ENCODE measurements around the gene TMPRSS9.

- TF ChIP-seq CTCF (IDR thresholded peaks at IDR 0.05): no peak
- no peak for TF ChIP-seq ZFX (IDR thresholded peaks at IDR 0.05; ENCODE audit: borderline replicate concordance)
These were observed 41.1 kb upstream of the TMPRSS9 start for GRCh38 chr19:2318923-2319322.

Data from 22Rv1 (cell line).